Spinal cord (tissue), 10 donors: ENCODE data around the gene OR7G3. TPM values are rescaled to one million over a fixed set of nuclear protein-coding genes. Genes with fewer than 3 reads are reported as not detected.

ENCODE experiments used
- DNase-seq, 6 donors: peaks; one replicate each; pipeline versions ENCODE4 v3.0.0 to v3.0.0-alpha.2; 2013 to 2015; ENCODE audit warnings: low spot score in 6 of 6, low read depth in 4 of 6
- H3K27ac ChIP-seq: one replicate; pipeline ENCODE4 v1.5.1; 2013; ENCODE audit warnings: low read depth, low read length, control low read depth
- H3K27me3 ChIP-seq: one replicate; pipeline ENCODE4 v1.6.1; 2013; ENCODE audit warnings: low read length; ENCODE audit not compliant: control insufficient read depth, insufficient read depth
- H3K36me3 ChIP-seq: one replicate; pipeline ENCODE4 v1.6.1; 2013; ENCODE audit warnings: low read length; ENCODE audit not compliant: control insufficient read depth, insufficient read depth
- H3K4me1 ChIP-seq: one replicate; pipeline ENCODE4 v1.6.1; 2013; ENCODE audit warnings: low read length; ENCODE audit not compliant: control insufficient read depth, insufficient read depth
- H3K4me3 ChIP-seq: one replicate; pipeline ENCODE4 v1.5.1; 2013; ENCODE audit warnings: low read depth, low read length, control low read depth
- H3K9me3 ChIP-seq: one replicate; pipeline ENCODE4 v1.6.1; 2013; ENCODE audit warnings: low read length; ENCODE audit not compliant: control insufficient read depth, insufficient read depth
- WGBS: methylation state at CpG from one replicate; pipeline ENCODE4 v1.1.5; 2013; ENCODE audit warnings: missing lambda C conversion rate; ENCODE audit not compliant: insufficient coverage; 5-methylcytosine and 5-hydroxymethylcytosine counted together
- long read RNA-seq, 4 donors: transcript quantifications; one replicate each; lab custom pipeline, GENCODE V29; 2026
- polyA plus RNA-seq, 2 donors: library from polyadenylated mRNA; unstranded; fragments of 120-200 nt; gene quantifications; one replicate each; pipeline ENCODE4 v1.2.1, GENCODE V29; 2013; ENCODE audit not compliant: insufficient read length in 2 of 2
- total RNA-seq, 2 donors: library from RNA; depleted of rRNA in 1 of 2; stranded (reverse); fragments of 120-200 nt in 1 of 2; fragments of >200 nt in 1 of 2; gene quantifications; one replicate each; pipeline versions ENCODE4 v1.2.3 to v1.2.4, GENCODE V29; 2013 to 2014
- donor health status: healthy.

Gene OR7G3
- not detected for total RNA-seq
- polyA plus RNA-seq = not detected
- long read RNA-seq, donor 1 = 0 reads
- long read RNA-seq, donor 2 = 0 reads
- long read RNA-seq, donor 3 = 0 reads
- long read RNA-seq, donor 4 = 0 reads

GRCh38 chr19:9126900-9127405 is at the start of gene OR7G3:
Gene OR7G3 (minus strand): TSS chr19:9126950. CDS start chr19:9126950, 0 bp downstream.
- Histone ChIP-seq H3K4me1 (no peaks in the 10 kb centered on the region), H3K27me3 (no peaks in the 10 kb centered on the region), H3K36me3 (no peaks in the 10 kb centered on the region), H3K27ac (no peak within 1 kb of the TSS), H3K4me3 (no peak within 1 kb of the TSS), H3K9me3 (no peaks in the 10 kb centered on the region)
- 78% methylated on average over 1 of the region's 1 CpG for WGBS
- no peak for DNase-seq

- WGBS = 73% methylated on average over 3 of the region's 5 CpGs
These were observed 48.6 kb upstream of the OR7G3 start for GRCh38 chr19:9175326-9175725.

GRCh38 chr19:9171393-9171991 is 44.7 kb upstream of the OR7G3 start:
- H3K36me3 ChIP-seq = no peaks in the 10 kb centered on the region
- H3K4me3 ChIP-seq = no peak overlapping the region
- DNase-seq = peak in 2 of 6 donors; percentile 1 to 4
- H3K4me1 ChIP-seq = no peaks in the 10 kb centered on the region
- H3K27me3 ChIP-seq = no peaks in the 10 kb centered on the region
- 83% methylated on average over 2 of the region's 6 CpGs for WGBS
- no peaks in the 10 kb centered on the region for H3K9me3 ChIP-seq
- H3K27ac ChIP-seq = no peak overlapping the region

More at GRCh38 chr19:9175326-9175725, 48.6 kb upstream of the OR7G3 start:
- Histone ChIP-seq H3K4me3 (no peak overlapping the region), H3K4me1 (no peaks in the 10 kb centered on the region), H3K27ac (no peak overlapping the region), H3K9me3 (no peaks in the 10 kb centered on the region), H3K36me3 (no peaks in the 10 kb centered on the region), H3K27me3 (no peaks in the 10 kb centered on the region)
- no peak for DNase-seq

- Histone ChIP-seq H3K4me1 (no peaks in the 10 kb centered on the region), H3K36me3 (peaks cover 20% of the 10 kb centered on the region), H3K4me3 (no peak overlapping the region), H3K27me3 (no peaks in the 10 kb centered on the region), H3K9me3 (no peaks in the 10 kb centered on the region), H3K27ac (no peak overlapping the region)
- no peak for DNase-seq
- no CpG with 5 or more reads among the region's 4 CpGs for WGBS
These were observed 40.1 kb upstream of the OR7G3 start for GRCh38 chr19:9166846-9167245.

- DNase-seq = no peak
- no CpG with 5 or more reads among the region's 3 CpGs for WGBS
- H3K4me1 ChIP-seq = no peaks in the 10 kb centered on the region
- no peak overlapping the region for H3K27ac ChIP-seq
- H3K27me3 ChIP-seq = no peaks in the 10 kb centered on the region
- H3K4me3 ChIP-seq = no peak overlapping the region
- H3K36me3 ChIP-seq = peaks cover 35% of the 10 kb centered on the region
- H3K9me3 ChIP-seq = no peaks in the 10 kb centered on the region
These were observed 38.5 kb upstream of the OR7G3 start for GRCh38 chr19:9165261-9165660.

- H3K27ac ChIP-seq = no peak overlapping the region
- 98% methylated on average over 12 of the region's 12 CpGs for WGBS
- H3K27me3 ChIP-seq = no peaks in the 10 kb centered on the region
- no peak for DNase-seq
- H3K9me3 ChIP-seq = no peaks in the 10 kb centered on the region
- H3K4me3 ChIP-seq = no peak overlapping the region
- H3K4me1 ChIP-seq = no peaks in the 10 kb centered on the region
- peaks cover 73% of the 10 kb centered on the region for H3K36me3 ChIP-seq
These were observed 34.7 kb upstream of the OR7G3 start for GRCh38 chr19:9161427-9161826.

GRCh38 chr19:9159891-9160290 is 33.1 kb upstream of the OR7G3 start:
- peaks cover 4% of the 10 kb centered on the region for H3K9me3 ChIP-seq
- peaks cover 76% of the 10 kb centered on the region for H3K36me3 ChIP-seq
- no peak overlapping the region for H3K27ac ChIP-seq
- WGBS = 99% methylated on average over 13 of the region's 13 CpGs
- H3K4me1 ChIP-seq = no peaks in the 10 kb centered on the region
- no peak for DNase-seq
- no peaks in the 10 kb centered on the region for H3K27me3 ChIP-seq
- no peak overlapping the region for H3K4me3 ChIP-seq

GRCh38 chr19:9156304-9156703 is 29.6 kb upstream of the OR7G3 start:
- no peak overlapping the region for H3K27ac ChIP-seq
- no peak for DNase-seq
- 100% methylated on average over 1 of the region's 1 CpG for WGBS
- peaks cover 15% of the 10 kb centered on the region for H3K9me3 ChIP-seq
- no peaks in the 10 kb centered on the region for H3K4me1 ChIP-seq
- no peak overlapping the region for H3K4me3 ChIP-seq
- no peaks in the 10 kb centered on the region for H3K27me3 ChIP-seq
- peaks cover 54% of the 10 kb centered on the region for H3K36me3 ChIP-seq

GRCh38 chr19:9155591-9155990 is 28.8 kb upstream of the OR7G3 start:
- H3K4me3 ChIP-seq = no peak overlapping the region
- H3K27me3 ChIP-seq = no peaks in the 10 kb centered on the region
- H3K36me3 ChIP-seq = peaks cover 47% of the 10 kb centered on the region
- no peak for DNase-seq
- H3K9me3 ChIP-seq = peaks cover 15% of the 10 kb centered on the region
- 100% methylated on average over 2 of the region's 4 CpGs for WGBS
- no peak overlapping the region for H3K27ac ChIP-seq
- no peaks in the 10 kb centered on the region for H3K4me1 ChIP-seq

- H3K27ac ChIP-seq = no peak overlapping the region
- WGBS = 100% methylated on average over 2 of the region's 5 CpGs
These were observed 24.6 kb upstream of the OR7G3 start for GRCh38 chr19:9151367-9151766.

More at GRCh38 chr19:9151367-9151766, 24.6 kb upstream of the OR7G3 start:
- Histone ChIP-seq H3K27me3 (no peaks in the 10 kb centered on the region), H3K9me3 (peaks cover 15% of the 10 kb centered on the region), H3K36me3 (peaks cover 9% of the 10 kb centered on the region), H3K4me3 (no peak overlapping the region), H3K4me1 (no peaks in the 10 kb centered on the region)
- no peak for DNase-seq
